ENCODE measurements around the gene AGGF1.
"Not testable (repeated sequence)": the region's sequence is repeated elsewhere in the genome, so short reads cannot be mapped to it uniquely, and the experiment has no call there.

Gene AGGF1

DNA sequence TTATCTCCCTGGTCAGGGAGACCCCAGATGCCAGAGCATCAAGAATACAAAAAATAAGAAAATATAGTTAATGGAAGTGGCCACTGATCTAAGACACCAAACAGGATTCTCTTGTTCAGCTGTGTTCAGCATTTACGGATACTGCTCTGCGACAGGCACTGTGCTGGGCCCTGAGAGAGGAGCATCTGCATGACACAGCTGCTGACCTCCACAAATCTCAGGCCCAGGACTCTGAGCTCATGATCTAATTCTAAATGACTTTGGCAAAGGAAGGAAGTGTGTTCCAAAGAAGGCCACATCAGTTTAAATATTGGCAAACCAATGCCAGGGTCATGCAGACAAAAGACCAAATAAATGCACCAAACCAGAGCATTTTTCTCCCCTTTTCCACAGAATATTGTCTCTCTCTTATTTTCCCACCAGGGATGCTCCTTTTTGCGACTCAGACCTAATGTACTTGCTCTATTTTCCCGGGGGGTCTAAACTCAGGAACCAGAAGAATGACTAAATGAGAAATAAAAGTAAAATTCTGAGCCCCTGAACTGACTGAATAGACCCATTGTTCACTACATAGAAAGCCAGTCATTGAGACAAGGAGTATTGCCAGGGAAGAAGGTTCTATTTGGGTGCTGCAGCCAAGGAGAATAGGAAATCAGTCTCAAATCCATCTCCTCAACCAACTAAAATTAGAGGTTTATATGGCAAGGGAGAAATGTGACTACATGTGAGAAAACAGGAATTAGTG is 1.4 kb upstream of the AGGF1 start:
- DNase-seq, result no peak

DNA sequence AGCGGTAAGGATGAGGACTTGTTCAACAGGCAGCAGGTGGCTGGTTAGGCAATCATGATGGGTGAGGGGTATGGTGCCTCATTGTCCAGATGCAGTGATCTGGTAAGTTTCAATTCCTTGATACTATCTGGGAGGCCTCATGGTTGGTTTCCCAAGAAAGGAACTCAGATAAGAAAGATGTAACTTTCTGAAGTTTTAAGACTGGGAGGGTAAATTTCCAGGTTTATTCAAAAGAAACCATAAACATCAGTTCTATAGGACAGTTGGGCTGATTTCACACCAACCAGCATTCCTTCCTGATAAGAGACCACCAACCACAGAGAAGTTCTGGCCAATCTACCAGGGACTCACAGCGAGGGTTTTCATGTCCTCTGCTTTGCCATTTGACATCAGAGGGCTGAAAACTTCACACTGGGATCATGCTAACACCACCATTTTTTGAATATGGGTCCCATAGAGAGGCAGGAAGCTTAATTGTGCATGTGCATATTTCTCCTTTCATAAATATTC is 773 bp upstream of the AGGF1 start:
- no peak for DNase-seq

GRCh38 chr5:77031891-77032290 is 1.7 kb downstream of the AGGF1 start:
- no peak for DNase-seq

- DNase-seq, result no peak
These were observed 2.4 kb downstream of the AGGF1 start for GRCh38 chr5:77032635-77033034.

DNA sequence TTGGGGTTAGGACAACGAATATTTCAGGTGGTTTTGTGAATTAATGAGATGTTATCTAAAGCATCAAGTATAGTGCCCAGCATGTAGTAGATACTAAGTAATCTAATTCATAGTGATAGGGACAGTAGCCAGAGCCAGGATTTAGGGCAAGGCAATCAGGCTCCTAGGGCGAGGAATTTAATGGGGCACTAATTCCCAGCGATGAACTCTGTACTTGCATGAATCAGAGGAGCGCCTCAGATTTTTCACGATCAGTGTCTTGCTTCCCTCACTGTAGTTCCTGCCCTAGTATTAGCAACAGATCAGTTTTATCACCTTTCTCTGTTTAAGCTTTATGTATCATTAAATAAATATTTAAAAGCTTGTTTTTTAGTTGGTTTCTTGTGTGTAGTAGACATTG is 3.1 kb downstream of the AGGF1 start:
- no peak for DNase-seq

- DNase-seq, result no peak
These were observed 5.7 kb downstream of the AGGF1 start for GRCh38 chr5:77035950-77036349.

GRCh38 chr5:77046416-77047073 is 16.3 kb downstream of the AGGF1 start:
- DNase-seq, result no peak

DNA sequence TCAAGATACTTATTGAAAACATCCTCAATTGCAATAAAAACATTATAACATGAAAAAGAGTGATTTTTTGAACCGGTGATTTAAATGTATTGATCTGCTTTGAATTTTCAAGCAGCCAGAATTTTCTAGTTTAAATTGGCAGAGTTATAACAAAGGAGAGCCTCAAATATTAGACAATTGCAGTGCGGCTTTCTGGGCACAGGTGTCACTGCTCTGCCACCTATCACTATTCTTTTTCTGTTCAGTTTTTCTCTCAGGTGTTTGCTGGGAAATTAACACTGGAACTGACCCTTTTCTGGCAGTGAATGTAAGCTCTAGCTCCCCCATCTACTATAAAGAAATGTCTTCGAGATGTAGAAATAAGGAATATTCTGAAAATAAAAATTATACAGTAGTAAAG is 33.8 kb downstream of the AGGF1 start:
- DNase-seq, result no peak

DNA sequence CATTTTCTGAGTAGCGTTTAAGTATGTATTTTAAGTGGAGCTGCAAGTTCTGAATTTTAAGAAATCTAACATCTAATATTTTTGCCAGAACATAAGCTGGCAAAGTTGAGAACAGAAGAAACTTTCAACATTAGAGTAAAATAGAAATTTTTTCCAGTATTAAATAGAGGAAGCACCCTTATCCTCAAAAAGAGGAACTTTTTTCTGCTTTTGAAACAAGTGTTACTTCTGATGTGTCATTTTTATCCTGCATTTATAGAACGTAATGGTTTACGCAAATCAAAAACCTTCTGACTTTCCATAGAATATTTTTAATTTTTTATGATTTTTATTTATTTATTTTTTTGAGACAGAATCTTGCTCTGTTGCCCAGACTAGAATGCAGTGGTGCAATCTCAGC is 35.1 kb downstream of the AGGF1 start:
- no peak for DNase-seq

DNA sequence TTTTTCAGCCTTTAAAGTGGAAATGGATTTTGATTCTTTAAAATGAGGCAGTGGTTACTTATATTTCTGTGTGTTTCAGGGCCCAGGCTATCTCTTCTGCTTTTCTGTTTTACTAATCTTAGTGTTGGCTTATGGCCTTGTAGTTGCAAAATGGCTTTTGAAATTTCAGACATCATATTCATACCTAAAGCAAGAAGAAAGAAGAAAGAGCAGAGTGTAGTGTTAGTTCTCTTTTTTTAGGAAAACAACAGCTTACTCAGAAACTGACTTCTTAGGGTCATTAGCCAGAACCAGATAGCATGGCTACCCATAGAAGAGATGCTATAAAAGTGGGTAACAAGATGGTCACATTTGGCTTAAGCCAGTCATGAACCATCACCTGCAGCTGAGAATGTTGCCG is 36.0 kb downstream of the AGGF1 start:
- DNase-seq, result no peak

- DNase-seq, result no peak
These were observed 36.7 kb downstream of the AGGF1 start for GRCh38 chr5:77066823-77067442.

DNA sequence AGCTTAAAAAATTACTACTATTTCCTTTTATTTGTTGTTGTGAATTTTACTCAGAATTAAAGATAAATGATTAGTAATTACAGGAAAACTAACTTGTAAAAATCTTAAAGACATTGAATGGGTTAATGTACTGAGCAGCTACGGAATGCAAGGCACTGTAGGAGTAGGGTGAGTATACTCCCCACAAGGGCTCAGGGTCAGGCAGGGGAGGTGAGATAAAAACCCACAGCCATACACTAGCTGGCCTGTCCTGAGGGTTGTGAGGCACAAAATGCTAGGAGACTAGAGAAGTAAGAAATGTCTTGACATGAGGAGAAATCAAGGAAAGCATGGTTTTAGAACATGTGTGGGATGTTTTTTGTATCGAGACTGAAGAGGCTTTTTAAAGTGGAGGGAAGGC is 43.5 kb downstream of the AGGF1 start:
- no peak for DNase-seq

- DNase-seq, result no peak
These were observed 44.5 kb downstream of the AGGF1 start for GRCh38 chr5:77074745-77075144.

DNA sequence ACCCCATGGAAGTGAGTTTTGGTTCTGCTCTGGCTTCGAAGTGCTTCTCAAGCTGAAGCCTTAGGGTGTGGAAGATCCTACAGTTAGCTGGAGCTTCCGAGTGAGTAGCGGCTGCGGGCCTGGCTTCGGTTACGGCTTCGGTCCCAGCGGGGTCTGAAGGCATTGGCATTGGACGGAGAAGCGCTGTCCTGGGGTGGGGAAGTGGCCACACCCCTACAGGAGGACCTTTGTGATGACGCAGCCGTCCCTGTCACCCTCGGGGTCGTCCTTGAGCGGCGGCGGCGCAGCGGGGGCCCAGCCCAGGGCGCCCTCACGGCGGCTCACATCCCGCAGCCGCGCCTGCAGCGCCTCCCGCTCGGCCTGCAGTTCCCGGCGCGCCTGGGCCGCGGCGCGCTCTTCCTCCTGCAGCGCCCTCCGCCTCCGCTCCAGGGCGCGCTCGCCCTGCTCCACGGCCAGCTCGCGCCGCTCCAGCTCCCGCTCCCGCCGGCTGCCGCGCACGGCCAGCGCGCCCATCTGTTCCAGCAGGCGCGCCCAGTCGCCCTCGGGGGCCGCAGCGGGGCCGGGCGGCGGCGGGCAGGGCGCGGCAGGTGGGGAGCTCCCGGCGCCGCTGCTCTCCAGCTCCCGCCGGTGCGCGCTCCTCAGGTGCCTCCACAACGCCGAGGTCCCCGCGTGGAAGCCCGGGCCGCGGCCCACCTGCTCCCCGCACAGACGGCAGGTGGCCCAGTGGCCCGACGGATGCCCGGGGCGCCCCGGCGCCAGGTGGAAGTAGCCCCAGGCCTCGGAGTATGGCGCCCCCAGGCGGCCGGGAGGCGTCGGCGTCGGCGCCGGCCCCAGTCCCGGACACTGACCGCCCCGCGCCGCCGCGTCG is 47.0 kb downstream of the AGGF1 start:
- peak; percentile 34 for DNase-seq

GRCh38 chr5:77077829-77078176 is 47.6 kb downstream of the AGGF1 start:
- no peak for DNase-seq

DNA sequence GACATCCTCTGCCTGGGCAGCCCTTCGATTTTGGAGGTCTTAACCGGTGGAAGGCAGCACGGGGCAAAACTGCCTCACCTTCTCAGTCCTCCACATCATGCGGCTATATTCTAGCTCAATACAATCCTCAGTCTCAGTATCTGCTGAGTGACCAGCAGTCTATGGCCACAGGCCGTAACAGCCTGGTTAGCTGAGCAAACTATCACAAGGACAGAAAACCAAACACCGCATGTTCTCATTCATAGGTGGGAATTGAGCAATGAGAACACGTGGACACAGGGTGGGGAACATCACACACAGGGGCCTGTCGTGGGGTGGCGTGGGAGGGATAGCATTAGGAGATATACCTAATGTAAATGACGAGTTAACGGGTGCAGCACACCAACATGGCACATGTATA is 50.3 kb downstream of the AGGF1 start:
- DNase-seq, result not testable (repeated sequence)

DNA sequence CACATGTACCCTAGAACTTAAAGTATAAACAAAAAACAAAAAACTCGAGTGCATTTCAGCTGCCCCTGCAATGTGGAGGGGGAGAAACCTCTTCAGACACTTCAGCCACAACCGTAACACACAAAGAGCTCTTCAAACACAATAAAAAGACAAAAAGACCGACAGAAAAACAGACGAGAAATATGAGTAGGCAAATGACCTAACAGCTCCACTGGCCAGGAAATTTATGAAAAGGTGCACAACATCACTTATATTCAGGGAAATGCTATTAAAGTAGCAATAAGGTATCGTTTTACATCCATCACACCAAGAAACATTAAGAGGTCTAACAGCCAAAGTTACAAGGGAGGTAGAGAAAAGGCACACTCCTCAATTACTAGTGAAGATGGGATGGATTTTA is 50.7 kb downstream of the AGGF1 start:
- no peak for DNase-seq

- no peak for DNase-seq
These were observed 52.1 kb downstream of the AGGF1 start for GRCh38 chr5:77082280-77082679.

DNA sequence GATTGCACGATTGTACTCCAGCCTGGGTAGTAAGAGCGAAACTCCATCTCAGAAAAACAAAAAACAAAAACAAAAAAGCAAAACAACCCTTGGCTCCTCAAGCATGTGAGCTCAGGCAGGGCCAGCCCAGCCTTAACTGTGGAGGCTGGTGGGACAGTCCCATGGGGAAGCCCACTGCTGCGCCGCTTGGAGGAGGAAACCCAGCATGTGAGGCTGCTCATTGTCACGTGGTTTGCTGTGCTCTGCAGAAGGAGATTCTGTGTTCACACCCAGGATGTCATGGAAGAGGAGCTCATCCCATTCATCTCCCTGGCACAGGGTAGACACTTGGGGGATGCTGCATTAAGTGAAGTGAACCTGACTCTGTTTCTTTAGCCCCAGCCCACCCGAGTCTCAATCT is 52.9 kb downstream of the AGGF1 start:
- no peak for DNase-seq

DNA sequence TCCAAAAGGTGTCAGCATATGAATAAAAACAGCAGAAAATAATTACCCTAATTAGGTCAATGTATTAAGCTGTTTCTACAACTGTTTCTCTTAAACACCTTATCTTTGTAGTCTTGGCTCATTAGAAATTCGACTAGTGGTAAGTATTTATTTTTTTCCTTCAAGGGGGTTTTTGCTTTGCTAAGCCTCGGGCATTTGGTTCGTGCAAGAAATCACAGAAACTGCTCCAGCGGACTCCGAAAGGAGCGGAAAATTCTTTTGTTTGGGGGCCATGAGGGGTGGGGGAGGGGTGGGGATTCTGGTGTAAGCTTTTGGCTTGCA is 56.1 kb downstream of the AGGF1 start:
- no peak for DNase-seq

- DNase-seq, result peak; percentile 30
These were observed 56.7 kb downstream of the AGGF1 start, which contains the start of gene ZBED3 for GRCh38 chr5:77086689-77087483. TSS of gene ZBED3 (minus strand) at chr5:77087285. CDS start at chr5:77077878, 9,407 bp downstream.
